K562 (cell line): Measurements from ENCODE around the gene IGSF8. TPM values are rescaled to one million over a fixed set of nuclear protein-coding genes. Genes with fewer than 3 reads are reported as not detected.

Experiments
- ATAC-seq: fragments of 200-7000 bp; cut with Tn5 transposase; 3 replicates; pipeline ENCODE4 v1.9.1; 2020; ENCODE audit warnings: moderate library complexity
- BruUV-seq: library from RNA; stranded (reverse); fragments of 400-500 nt; replicated peaks from 2 replicates; lab custom pipeline; 2021; lab: Mats Ljungman, UMichigan
- CTCF ChIA-PET: fragments of 300-600 bp; formaldehyde crosslinking; extraction: SDS; loops from one replicate; lab custom pipeline; 2021; ENCODE audit warnings: low intra/inter-chr PET ratio; lab: Yijun Ruan, JAX
- POLR2A ChIA-PET: fragments of 300-600, 350-650 bp; sonication (Branson Sonifier 250); formaldehyde crosslinking; extraction: SDS; loops from one replicate; lab custom pipeline; 2021; ENCODE audit warnings: antibody characterized with exemption, inconsistent platforms; lab: Yijun Ruan, JAX
- DNase-seq, 4 experiments: peaks; one replicate each; pipeline versions ENCODE4 v3.0.0 to v3.0.0-alpha.2; 2011 to 2018; ENCODE audit warnings: low spot score in 3 of 4, mixed read lengths in 3 of 4; ENCODE audit errors: extremely low read depth in 1 of 4
- FAIRE-seq: peaks from 2 replicates; lab custom pipeline; 2011; peaks lifted over from hg19 to GRCh38; lab: Jason Lieb, UNC
- H2AFZ ChIP-seq: 2 replicates; pipeline ENCODE4 v1.6.0; 2011; ENCODE audit warnings: low read depth, low read length, control low read depth, inconsistent platforms
- H3K27ac ChIP-seq: fragments of 200-600 bp; 3 replicates; pipeline ENCODE4 v1.8.0; 2011; ENCODE audit warnings: low read depth, mild to moderate bottlenecking, control low read depth, inconsistent platforms, low read length, moderate library complexity, mixed read lengths; ENCODE audit errors: extremely low read depth
- H3K27me3 ChIP-seq, 2 experiments: fragments of 300-600 bp in 1 of 2; 2 replicates in 1 of 2; 3 replicates in 1 of 2; pipeline versions ENCODE4 v1.6.0 to v1.8.0; 2011; ENCODE audit warnings: inconsistent platforms in 2 of 2, low read length in 2 of 2, mild to moderate bottlenecking in 1 of 2, mixed read lengths in 1 of 2, moderate library complexity in 1 of 2; ENCODE audit not compliant: control insufficient read depth in 2 of 2, insufficient read depth in 2 of 2
- H3K36me3 ChIP-seq: fragments of 300-600 bp; 3 replicates; pipeline ENCODE4 v1.8.0; 2011; ENCODE audit warnings: mild to moderate bottlenecking, low read length, inconsistent platforms; ENCODE audit not compliant: control insufficient read depth, insufficient read depth
- H3K4me1 ChIP-seq, 2 experiments: fragments of 200-600 bp in 1 of 2; replicated peaks in 1 of 2; 2 replicates in 1 of 2; 3 replicates in 1 of 2; pipeline versions ENCODE4 v1.5.1 to v1.8.0; 2011; ENCODE audit warnings: inconsistent platforms in 2 of 2, low read length in 2 of 2, mild to moderate bottlenecking in 1 of 2, mixed read lengths in 1 of 2, moderate library complexity in 1 of 2; ENCODE audit not compliant: control insufficient read depth in 2 of 2, insufficient read depth in 2 of 2
- H3K4me2 ChIP-seq: 2 replicates; pipeline ENCODE4 v1.6.1; 2011; ENCODE audit warnings: low read length, control low read depth, inconsistent platforms, mixed read lengths; ENCODE audit not compliant: insufficient read depth
- H3K4me3 ChIP-seq: fragments of 200-600 bp; sonication (generic), shearing (Covaris generic); 2 replicates; pipeline ENCODE4 v1.5.1; 2016; ENCODE audit warnings: control low read depth, inconsistent platforms
- H3K79me2 ChIP-seq: fragments of 200-600 bp; 3 replicates; pipeline ENCODE4 v1.8.0; 2011; ENCODE audit warnings: low read length, inconsistent platforms; ENCODE audit not compliant: control insufficient read depth, insufficient read depth
- H3K9ac ChIP-seq, 2 experiments: 2 replicates each; pipeline versions ENCODE4 v1.6.0 to v1.6.1; 2011; ENCODE audit warnings: low read depth in 2 of 2, low read length in 2 of 2, control low read depth in 1 of 2, inconsistent platforms in 1 of 2, mild to moderate bottlenecking in 1 of 2, mixed read lengths in 1 of 2; ENCODE audit not compliant: insufficient read depth in 1 of 2
- H3K9me1 ChIP-seq: one replicate; pipeline ENCODE4 v1.6.0; 2011; ENCODE audit warnings: inconsistent platforms, mild to moderate bottlenecking, low read length, moderate library complexity; ENCODE audit not compliant: control insufficient read depth, insufficient read depth
- H3K9me3 ChIP-seq: replicated peaks from 2 replicates; pipeline ENCODE4 v1.5.1; 2011; ENCODE audit warnings: low read depth, low read length, inconsistent platforms; ENCODE audit not compliant: control insufficient read depth, insufficient read depth
- H4K20me1 ChIP-seq: replicated peaks from 2 replicates; pipeline ENCODE4 v1.6.1; 2011; ENCODE audit warnings: low read length, inconsistent platforms, mixed read lengths; ENCODE audit not compliant: control insufficient read depth, insufficient read depth
- CBX3 ChIP-seq, 2 experiments: IDR thresholded peaks; 1 replicate in 1 of 2; 2 replicates in 1 of 2; pipeline ENCODE4 v1.6.1; 2012; ENCODE audit warnings: inconsistent platforms in 2 of 2, low read length in 2 of 2, borderline replicate concordance in 1 of 2, control low read depth in 1 of 2
- ILF3 ChIP-seq: fragments of 450-650 bp; IDR thresholded peaks from 2 replicates; pipeline ENCODE4 v1.6.1; 2018; ENCODE audit warnings: antibody characterized with exemption, mild to moderate bottlenecking, moderate library complexity, borderline replicate concordance
- NFIC ChIP-seq: fragments of 450-650 bp; IDR thresholded peaks from 2 replicates; pipeline ENCODE4 v1.6.1; 2017; ENCODE audit warnings: mild to moderate bottlenecking, inconsistent platforms
- RFX1 ChIP-seq: fragments of 450-650 bp; IDR thresholded peaks from 2 replicates; pipeline ENCODE4 v1.6.1; 2016; ENCODE audit warnings: mild to moderate bottlenecking, moderate library complexity
- SIRT6 ChIP-seq: IDR thresholded peaks from one replicate; pipeline ENCODE4 v1.6.1; 2012; ENCODE audit warnings: low read depth, mild to moderate bottlenecking, control low read depth, inconsistent platforms, low read length, moderate library complexity
- ZNF174 ChIP-seq: fragments of 250-450 bp; sonication (Bioruptor Pico); IDR thresholded peaks from 2 replicates; pipeline ENCODE4 v1.4.0; 2020; ENCODE audit warnings: mild to moderate bottlenecking
- ZNF311 ChIP-seq: fragments of 250-450 bp; sonication (Bioruptor Pico); IDR thresholded peaks from 2 replicates; pipeline ENCODE4 v1.4.0; 2020; ENCODE audit warnings: mild to moderate bottlenecking, moderate library complexity
- in situ Hi-C: fragments of 300-500 bp; cut with MboI; formaldehyde crosslinking; loops from 4 replicates; pipeline ENCODE4 v1.15.0; 2018; ENCODE audit warnings: inconsistent platforms, mixed read lengths
- intact Hi-C: fragments of 100-400 bp; cut with micrococcal nuclease; formaldehyde crosslinking; loops from 2 replicates; pipeline ENCODE4 v1.14.2; 2022
- polyA plus RNA-seq, 8 experiments: library from polyadenylated mRNA; depleted of rRNA in 4 of 8; stranded (reverse) in 5 of 8; unstranded in 3 of 8; fragments of >200 nt; fragmentation: Nextera tagmentation in 2 of 8; fragmentation: Illumina TruSeq in 1 of 8; extraction: Ambion mirVana in 2 of 8; extraction: Trizol in 1 of 8; gene quantifications; 2 replicates each; pipeline versions ENCODE4 v1.2.1 to v1.2.3, GENCODE V29; 2011 to 2014; ENCODE audit warnings: inconsistent platforms in 1 of 8, missing spikeins in 1 of 8
- total RNA-seq, 7 experiments: library from RNA; depleted of rRNA in 6 of 7; stranded (reverse); fragments of >200 nt in 6 of 7; fragmentation: Illumina TruSeq in 2 of 7; extraction: Trizol in 2 of 7; gene quantifications; 2 replicates each; pipeline versions ENCODE4 v1.2.1 to v1.2.3, GENCODE V29; 2011 to 2021; ENCODE audit warnings: low replicate concordance in 1 of 7

IGSF8 gene
- total and polyA plus RNA-seq, 9 of the 15 experiments (the other 6 are each of a cell fraction or from before 2014, with no cell fraction given), result 0.32 to 11.7 (median 3.2) TPM

DNA sequence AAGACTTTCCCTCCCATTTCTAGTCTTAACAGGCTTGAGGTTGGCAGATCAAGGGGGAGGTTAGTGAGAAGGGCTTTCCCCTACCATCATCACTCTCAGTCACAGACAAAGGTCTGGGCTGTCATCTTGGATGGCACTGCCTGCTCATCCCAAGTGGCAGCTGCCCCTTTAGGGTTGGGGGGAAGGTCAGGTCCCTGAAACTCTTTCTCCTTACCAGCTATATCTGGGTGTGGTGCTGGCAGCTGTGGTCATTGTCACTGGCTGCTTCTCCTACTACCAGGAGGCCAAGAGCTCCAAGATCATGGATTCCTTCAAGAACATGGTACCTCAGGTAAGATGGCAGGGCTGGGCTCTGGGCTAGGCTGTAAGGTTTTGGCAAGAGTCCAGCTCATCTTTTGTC lies 25.3 kb upstream of the IGSF8 start:
- Histone ChIP-seq H3K36me3 (no peaks in the 10 kb centered on the region), H3K79me2 (no peaks in the 10 kb centered on the region), H3K27ac (no peak overlapping the region), H3K9me1 (no peaks in the 10 kb centered on the region), H2AFZ (no peak overlapping the region), H3K27me3 (peaks cover 15 to 52% of the 10 kb centered on the region in 2 experiments), H3K4me3 (no peak overlapping the region), H3K4me2 (no peak overlapping the region), H4K20me1 (no peaks in the 10 kb centered on the region), H3K4me1 (no peaks in the 10 kb centered on the region; a peak in 2 of 5 replicates), H3K9ac (no peak overlapping the region), H3K9me3 (no peaks in the 10 kb centered on the region)
- no peak for FAIRE-seq
- no peak for DNase-seq
- TF ChIP-seq ILF3 (no peak), RFX1 (no peak), ZNF311 (CRISPR knock-in tag) (no peak), SIRT6 (no peak), NFIC (peak; percentile 47; the same call in 1 of the 2 replicates), ZNF174 (CRISPR knock-in tag) (no peak), CBX3 (IDR thresholded peaks at IDR 0.05; ENCODE audit: borderline replicate concordance in 1 of 2, low read length in 2 of 2) (no peak)
- intact Hi-C loops (no loop called here), in situ Hi-C loops (no loop called here)
- ChIA-PET CTCF (no interaction called here), POLR2A (interaction anchor here (0.5 to 1.2 kb wide), 4 partner anchors 8 to 67 kb away, joined by 3 to 5 read pairs (median 3); partner anchors contain the start of gene ATP1A2)
- ATAC-seq, result no peak
- BruUV-seq, result no TSS peak
